Measurements from ENCODE around the gene TMEM54.

The TMEM54 gene

GRCh38 chr1:32895325-32896215, 5.6 kb downstream of the TMEM54 start:
- no peak for DNase-seq (ENCODE audit: low read depth in 2 of 2)

- no peak for DNase-seq (ENCODE audit: low read depth in 2 of 2)
Measured at GRCh38 chr1:32894681-32895080, 6.5 kb downstream of the TMEM54 start.

- no peak for DNase-seq (ENCODE audit: low read depth in 2 of 2)
Measured at GRCh38 chr1:32894019-32894600, 7.1 kb downstream of the TMEM54 start.

- no peak for DNase-seq (ENCODE audit: low read depth in 2 of 2)
Measured at GRCh38 chr1:32893198-32894018, 7.8 kb downstream of the TMEM54 start.

- no peak for DNase-seq (ENCODE audit: low read depth in 2 of 2)
Measured at GRCh38 chr1:32892368-32893197, 8.6 kb downstream of the TMEM54 start.

- DNase-seq (ENCODE audit: low read depth in 2 of 2) = no peak
Measured at GRCh38 chr1:32891630-32892029, 9.6 kb downstream of the TMEM54 start.

GRCh38 chr1:32891241-32891570, 10.0 kb downstream of the TMEM54 start:
- DNase-seq (ENCODE audit: low read depth in 2 of 2) = no peak

GRCh38 chr1:32890516-32891240, 10.5 kb downstream of the TMEM54 start:
- DNase-seq (ENCODE audit: low read depth in 2 of 2) = no peak

- no peak for DNase-seq (ENCODE audit: low read depth in 2 of 2)
Measured at GRCh38 chr1:32889731-32890278, 11.4 kb downstream of the TMEM54 start.

GRCh38 chr1:32888677-32889420, 12.3 kb downstream of the TMEM54 start:
- DNase-seq (ENCODE audit: low read depth in 2 of 2) = no peak

GRCh38 chr1:32888134-32888533, 13.1 kb downstream of the TMEM54 start:
- DNase-seq (ENCODE audit: low read depth in 2 of 2) = no peak

- no peak for DNase-seq (ENCODE audit: low read depth in 2 of 2)
Measured at GRCh38 chr1:32887623-32888022, 13.6 kb downstream of the TMEM54 start.

- no peak for DNase-seq (ENCODE audit: low read depth in 2 of 2)
Measured at GRCh38 chr1:32886828-32887414, 14.3 kb downstream of the TMEM54 start.

- DNase-seq (ENCODE audit: low read depth in 2 of 2) = no peak
Measured at GRCh38 chr1:32886004-32886827, 15.0 kb downstream of the TMEM54 start, which contains the start of gene HPCA. Gene HPCA, plus strand, starts transcription at chr1:32886491. Its CDS starts 2,408 bp downstream, at chr1:32888899.

- DNase-seq (ENCODE audit: low read depth in 2 of 2) = no peak
Measured at GRCh38 chr1:32885676-32886003, 15.5 kb downstream of the TMEM54 start.

GRCh38 chr1:32884726-32885125, 16.5 kb downstream of the TMEM54 start:
- no peak for DNase-seq (ENCODE audit: low read depth in 2 of 2)

- no peak for DNase-seq (ENCODE audit: low read depth in 2 of 2)
Measured at GRCh38 chr1:32884032-32884372, 17.2 kb downstream of the TMEM54 start.

GRCh38 chr1:32883338-32884031, 17.7 kb downstream of the TMEM54 start:
- DNase-seq (ENCODE audit: low read depth in 2 of 2) = no peak
